ENCODE data around the gene TACC2. TPM values are rescaled to one million over a fixed set of nuclear protein-coding genes. Genes with fewer than 3 reads are reported as not detected.

Gene TACC2
- total RNA-seq, 2 donors from 2014 or later, result 247 to 286 TPM

- Histone ChIP-seq H3K27ac (peak overlapping the region in 1 of 2 donors; percentile 41), H3K27me3 (no peaks in the 10 kb centered on the region), H3K4me3 (no peak overlapping the region), H3K36me3 (peaks cover 12% of the 10 kb centered on the region), H3K9me3 (no peaks in the 10 kb centered on the region), H3K4me1 (peaks cover 0 to 30% of the 10 kb centered on the region in 2 donors)
- no peak for TF ChIP-seq CTCF (IDR thresholded peaks at IDR 0.05)
- DNase-seq (ENCODE audit: low spot score), result no peak
These were observed 215.9 kb downstream of the TACC2 start for GRCh38 chr10:122204691-122205489.

DNA sequence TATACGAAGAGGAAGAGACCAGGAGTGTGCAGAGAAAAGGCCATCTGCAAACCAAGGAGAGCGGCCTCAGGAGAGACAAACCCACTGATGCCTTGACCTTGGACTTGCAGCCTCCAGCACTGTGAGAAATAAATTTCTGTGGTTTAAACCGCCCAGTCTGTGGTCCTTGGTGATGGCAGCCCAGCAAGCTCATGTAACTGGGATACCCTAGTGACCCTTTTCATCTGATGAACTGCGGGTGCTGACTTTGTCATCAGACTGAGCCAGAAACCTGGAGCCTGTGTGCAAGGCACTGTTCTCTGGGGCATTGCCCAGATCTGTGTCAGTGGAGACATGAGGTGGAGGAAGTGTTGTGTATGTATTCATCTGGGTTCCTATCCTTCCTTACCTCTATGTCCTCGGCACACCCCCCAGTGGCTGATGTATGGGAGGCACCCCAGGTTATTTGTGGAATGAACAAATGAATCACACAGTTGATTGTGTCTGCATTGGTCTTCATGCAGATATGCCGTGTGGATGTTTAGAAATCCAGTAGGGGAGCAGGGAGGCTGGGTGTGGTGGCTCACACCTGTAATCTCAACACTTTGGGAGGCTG, 217.6 kb downstream of the TACC2 start:
- DNase-seq (ENCODE audit: low spot score), result no peak
- Histone ChIP-seq H3K27ac (peak overlapping the region in 1 of 2 donors; percentile 41), H3K4me1 (peaks cover 0 to 30% of the 10 kb centered on the region in 2 donors)

DNA sequence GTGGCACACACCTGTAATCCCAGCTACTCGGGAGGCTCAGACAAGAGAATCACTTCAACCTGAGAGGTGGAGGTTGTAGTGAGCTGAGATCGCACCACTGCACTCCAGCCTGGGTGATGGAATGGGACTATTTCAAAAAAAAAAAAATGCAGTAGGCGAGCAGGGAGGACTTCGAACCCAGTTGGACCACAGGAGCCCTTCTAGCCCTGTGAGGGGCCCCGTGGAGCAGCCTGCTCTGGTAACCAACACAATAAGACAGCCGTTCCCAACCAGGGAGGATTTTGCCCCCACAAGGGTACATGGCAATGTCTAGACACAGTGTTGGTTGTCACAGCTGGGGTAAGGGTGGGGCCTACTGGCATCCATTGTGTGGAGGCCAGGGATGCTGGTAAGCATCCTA, 218.2 kb downstream of the TACC2 start:
- no peak for TF ChIP-seq CTCF (IDR thresholded peaks at IDR 0.05)
- Histone ChIP-seq H3K36me3 (peaks cover 23% of the 10 kb centered on the region), H3K4me1 (peaks cover 0 to 30% of the 10 kb centered on the region in 2 donors), H3K4me3 (no peak overlapping the region), H3K9me3 (no peaks in the 10 kb centered on the region), H3K27ac (peak overlapping the region in 1 of 2 donors; percentile 25), H3K27me3 (no peaks in the 10 kb centered on the region)
- DNase-seq (ENCODE audit: low spot score), result no peak

More for the DNA sequence above, 217.6 kb downstream of the TACC2 start:
- Histone ChIP-seq H3K4me3 (no peak overlapping the region), H3K9me3 (no peaks in the 10 kb centered on the region), H3K27me3 (no peaks in the 10 kb centered on the region), H3K36me3 (peaks cover 20% of the 10 kb centered on the region)
- no peak for TF ChIP-seq CTCF (IDR thresholded peaks at IDR 0.05)

DNA sequence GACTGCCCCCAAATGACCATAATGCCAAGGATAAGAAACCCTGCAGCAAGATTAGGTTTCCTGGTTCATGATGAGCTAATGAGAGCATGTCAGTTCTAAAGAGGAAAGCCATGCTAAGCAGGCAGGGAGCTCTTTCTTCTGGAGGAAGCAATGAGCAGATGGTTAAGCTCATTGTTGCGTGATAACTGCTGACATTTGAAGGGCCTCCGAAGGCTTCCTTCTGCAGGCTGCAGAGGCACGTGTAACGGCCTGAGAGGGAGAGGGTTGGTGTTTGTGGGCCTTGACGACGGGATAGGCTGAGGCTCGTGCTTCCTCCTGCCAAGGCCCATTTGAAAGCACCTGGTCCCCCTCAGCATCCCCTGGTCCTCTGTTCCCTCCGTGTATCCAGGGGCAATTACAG, 218.6 kb downstream of the TACC2 start:
- DNase-seq (ENCODE audit: low spot score), result no peak
- H3K4me3 ChIP-seq, result no peak overlapping the region
- H3K27me3 ChIP-seq, result no peaks in the 10 kb centered on the region
- H3K4me1 ChIP-seq, result peaks cover 0 to 30% of the 10 kb centered on the region in 2 donors
- no peak for TF ChIP-seq CTCF (IDR thresholded peaks at IDR 0.05)
- H3K9me3 ChIP-seq, result no peaks in the 10 kb centered on the region
- H3K36me3 ChIP-seq, result peaks cover 28% of the 10 kb centered on the region
- peak overlapping the region in 1 of 2 donors; percentile 25 for H3K27ac ChIP-seq

- Histone ChIP-seq H3K9me3 (no peaks in the 10 kb centered on the region), H3K36me3 (peaks cover 32% of the 10 kb centered on the region), H3K4me3 (no peak overlapping the region), H3K27ac (no peak overlapping the region), H3K4me1 (peaks cover 0 to 30% of the 10 kb centered on the region in 2 donors), H3K27me3 (no peaks in the 10 kb centered on the region)
- TF ChIP-seq CTCF (IDR thresholded peaks at IDR 0.05), result no peak
- no peak for DNase-seq (ENCODE audit: low spot score)
These were observed 219.8 kb downstream of the TACC2 start for GRCh38 chr10:122208571-122209430.
